ENCODE data around the gene TTYH3.

The TTYH3 gene

DNA sequence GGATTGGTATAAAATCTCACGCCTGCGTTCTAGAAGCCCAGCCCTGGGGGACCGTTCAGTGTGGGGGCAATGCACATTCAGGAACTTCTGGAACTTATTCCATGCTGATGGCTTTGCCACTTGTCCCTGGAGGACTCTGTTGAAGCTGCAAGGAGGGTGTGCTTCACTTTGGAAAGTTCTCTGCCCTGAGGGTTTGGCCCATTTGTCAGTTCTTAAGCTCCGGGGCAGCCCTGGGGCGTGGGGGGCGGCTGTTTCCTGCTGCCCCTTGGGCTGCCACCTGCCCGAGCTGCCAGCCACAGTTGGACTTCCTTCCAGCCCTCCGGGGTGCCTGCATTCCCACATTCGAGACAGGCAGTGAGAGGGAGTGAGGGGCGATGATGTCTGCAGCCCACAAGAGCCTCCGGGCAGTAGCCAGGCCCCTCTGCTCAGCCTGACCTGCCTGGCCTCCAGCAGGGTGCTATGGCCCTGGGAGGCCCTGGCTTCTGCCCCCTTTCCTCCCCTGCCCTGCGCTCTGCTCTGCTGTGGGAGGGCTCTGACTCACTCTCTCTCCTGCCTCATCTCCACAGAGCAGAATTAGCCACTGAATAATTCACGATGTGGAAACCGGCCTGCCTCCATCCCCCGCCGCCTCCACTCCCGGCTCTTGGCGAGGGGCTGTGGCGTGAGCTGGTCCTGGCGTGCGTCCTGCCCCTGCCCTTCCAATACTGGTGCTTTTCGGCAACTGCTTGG, 1.9 kb downstream of the TTYH3 start:
- no peaks in the 10 kb centered on the region for H3K9me3 ChIP-seq (ENCODE audit: control insufficient read depth, low read depth, low read length)
- H3K27ac ChIP-seq (ENCODE audit: low read length), result no peak overlapping the region
- H3K4me1 ChIP-seq (ENCODE audit: control insufficient read depth, low read depth, low read length), result peaks cover 4% of the 10 kb centered on the region
- H3K36me3 ChIP-seq (ENCODE audit: control insufficient read depth, low read depth, low read length), result no peaks in the 10 kb centered on the region
- H3K27me3 ChIP-seq (ENCODE audit: control insufficient read depth, insufficient read depth, low read length), result no peaks in the 10 kb centered on the region
- peak overlapping the region; percentile 85 for H3K9ac ChIP-seq (ENCODE audit: low read length)
- peak overlapping the region; percentile 89 for H3K4me3 ChIP-seq (ENCODE audit: low read length)

- Histone ChIP-seq H3K4me3 (ENCODE audit: low read length) (peak overlapping the region; percentile 89), H3K27ac (ENCODE audit: low read length) (no peak overlapping the region), H3K9me3 (ENCODE audit: control insufficient read depth, low read depth, low read length) (no peaks in the 10 kb centered on the region), H3K36me3 (ENCODE audit: control insufficient read depth, low read depth, low read length) (no peaks in the 10 kb centered on the region), H3K27me3 (ENCODE audit: control insufficient read depth, insufficient read depth, low read length) (no peaks in the 10 kb centered on the region), H3K9ac (ENCODE audit: low read length) (no peak overlapping the region), H3K4me1 (ENCODE audit: control insufficient read depth, low read depth, low read length) (peaks cover 4% of the 10 kb centered on the region)
Observed at GRCh38 chr7:2634267-2635145, 2.7 kb downstream of the TTYH3 start.

DNA sequence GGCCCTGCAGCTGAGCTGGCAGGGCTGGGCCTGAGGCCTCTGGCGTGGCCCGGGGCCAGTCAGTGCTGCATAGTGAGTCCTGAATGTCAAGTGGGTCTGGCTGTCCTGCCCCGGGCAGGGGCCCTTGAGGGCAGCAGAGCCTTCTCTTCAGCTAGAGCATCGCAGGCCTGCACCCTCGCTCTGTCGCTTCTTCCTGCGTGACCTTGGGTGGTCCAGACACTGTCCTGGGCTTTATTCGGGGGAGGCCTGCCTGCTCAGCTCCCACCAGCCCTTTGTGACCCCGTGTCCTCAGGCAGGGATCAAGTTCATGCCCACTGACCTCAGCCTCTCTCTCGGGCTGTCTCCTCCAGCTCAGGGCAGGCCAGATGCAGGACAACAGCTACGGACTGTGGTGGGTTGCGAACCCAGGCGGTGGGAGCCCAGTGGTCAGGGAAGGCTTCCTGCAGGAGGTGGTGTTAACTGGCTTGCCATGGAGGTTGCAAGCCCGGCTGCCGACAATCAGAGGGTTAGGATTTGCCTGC, 3.4 kb downstream of the TTYH3 start:
- no peak overlapping the region for H3K4me3 ChIP-seq (ENCODE audit: low read length)
- H3K9ac ChIP-seq (ENCODE audit: low read length), result no peak overlapping the region
- no peak overlapping the region for H3K27ac ChIP-seq (ENCODE audit: low read length)
- H3K9me3 ChIP-seq (ENCODE audit: control insufficient read depth, low read depth, low read length), result no peaks in the 10 kb centered on the region
- peaks cover 4% of the 10 kb centered on the region for H3K4me1 ChIP-seq (ENCODE audit: control insufficient read depth, low read depth, low read length)
- no peaks in the 10 kb centered on the region for H3K36me3 ChIP-seq (ENCODE audit: control insufficient read depth, low read depth, low read length)
- H3K27me3 ChIP-seq (ENCODE audit: control insufficient read depth, insufficient read depth, low read length), result no peaks in the 10 kb centered on the region

DNA sequence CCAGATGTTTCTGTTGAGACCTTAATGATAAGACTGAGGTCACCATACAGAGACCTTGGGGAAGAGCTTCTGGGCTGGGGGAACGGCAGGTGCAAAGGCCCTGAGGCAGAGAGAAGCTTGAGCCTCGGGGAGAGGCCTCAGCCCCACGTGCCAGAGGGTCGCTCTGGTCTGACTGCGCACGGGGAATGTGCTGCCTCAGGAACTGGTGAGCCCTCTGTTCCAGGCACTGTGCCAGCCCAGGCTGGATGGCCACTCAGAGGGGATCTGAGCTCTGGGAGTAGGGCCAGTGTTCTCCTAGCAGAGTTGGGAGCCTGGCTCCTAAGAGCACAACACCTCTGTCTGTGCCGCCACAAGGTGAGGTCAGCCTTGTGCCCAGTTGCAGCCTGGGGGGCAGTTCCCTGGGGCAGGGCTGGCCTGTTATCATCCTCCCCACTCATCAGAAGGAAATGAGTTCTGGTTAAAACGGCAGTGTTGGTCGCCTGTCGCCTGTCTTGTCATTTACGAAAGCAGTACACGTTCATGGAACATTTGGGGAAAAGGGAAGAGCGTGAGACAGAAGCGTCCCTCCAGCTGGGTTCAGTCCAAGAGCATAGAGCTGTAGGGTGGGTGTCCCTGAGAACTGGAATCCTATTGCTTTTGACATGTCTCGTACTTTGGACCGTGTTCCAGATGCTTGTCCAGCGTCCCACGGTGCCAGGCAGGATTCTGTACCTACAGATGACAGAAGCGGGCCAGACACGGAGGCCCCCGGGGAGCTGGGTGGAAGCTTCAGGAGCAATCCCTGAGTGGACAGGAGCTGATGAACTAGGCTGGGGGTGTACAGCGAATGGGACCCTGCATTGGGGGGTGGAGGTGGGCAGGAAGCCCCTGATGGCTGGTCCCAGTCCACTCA, 4.3 kb downstream of the TTYH3 start:
- H3K9me3 ChIP-seq (ENCODE audit: control insufficient read depth, low read depth, low read length), result no peaks in the 10 kb centered on the region
- no peak overlapping the region for H3K9ac ChIP-seq (ENCODE audit: low read length)
- no peaks in the 10 kb centered on the region for H3K27me3 ChIP-seq (ENCODE audit: control insufficient read depth, insufficient read depth, low read length)
- peaks cover 8% of the 10 kb centered on the region for H3K4me1 ChIP-seq (ENCODE audit: control insufficient read depth, low read depth, low read length)
- H3K36me3 ChIP-seq (ENCODE audit: control insufficient read depth, low read depth, low read length), result no peaks in the 10 kb centered on the region
- no peak overlapping the region for H3K27ac ChIP-seq (ENCODE audit: low read length)
- H3K4me3 ChIP-seq (ENCODE audit: low read length), result no peak overlapping the region

DNA sequence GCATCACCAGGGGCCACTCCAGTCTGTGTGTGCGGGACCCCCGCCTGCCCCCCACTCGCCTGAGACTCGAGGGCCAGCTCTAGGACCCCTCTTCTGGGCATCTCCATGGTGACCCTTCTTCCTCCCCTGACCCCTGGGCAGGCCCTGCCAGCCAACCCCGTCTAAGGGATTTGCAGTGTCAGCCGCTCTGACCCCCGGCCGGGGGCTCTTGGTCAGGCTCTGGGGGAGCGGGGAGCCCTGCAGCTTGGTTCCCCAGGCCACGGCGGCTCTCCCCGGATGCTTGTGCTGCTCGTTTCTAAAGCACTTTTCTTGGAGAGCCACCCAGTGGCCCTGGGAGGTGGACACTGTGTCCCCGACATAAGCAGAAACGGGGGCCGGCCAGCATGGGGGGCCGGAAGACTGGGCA, 5.3 kb downstream of the TTYH3 start:
- H3K4me1 ChIP-seq (ENCODE audit: control insufficient read depth, low read depth, low read length), result peaks cover 11% of the 10 kb centered on the region
- H3K36me3 ChIP-seq (ENCODE audit: control insufficient read depth, low read depth, low read length), result no peaks in the 10 kb centered on the region
- H3K4me3 ChIP-seq (ENCODE audit: low read length), result no peak overlapping the region
- no peaks in the 10 kb centered on the region for H3K9me3 ChIP-seq (ENCODE audit: control insufficient read depth, low read depth, low read length)
- H3K27me3 ChIP-seq (ENCODE audit: control insufficient read depth, insufficient read depth, low read length), result no peaks in the 10 kb centered on the region
- no peak overlapping the region for H3K27ac ChIP-seq (ENCODE audit: low read length)
- no peak overlapping the region for H3K9ac ChIP-seq (ENCODE audit: low read length)

- Histone ChIP-seq H3K9ac (ENCODE audit: low read length) (no peak overlapping the region), H3K27ac (ENCODE audit: low read length) (no peak overlapping the region), H3K36me3 (ENCODE audit: control insufficient read depth, low read depth, low read length) (no peaks in the 10 kb centered on the region), H3K4me1 (ENCODE audit: control insufficient read depth, low read depth, low read length) (peaks cover 11% of the 10 kb centered on the region), H3K9me3 (ENCODE audit: control insufficient read depth, low read depth, low read length) (no peaks in the 10 kb centered on the region), H3K4me3 (ENCODE audit: low read length) (no peak overlapping the region), H3K27me3 (ENCODE audit: control insufficient read depth, insufficient read depth, low read length) (no peaks in the 10 kb centered on the region)
Observed at GRCh38 chr7:2637505-2638223, 5.9 kb downstream of the TTYH3 start.

DNA sequence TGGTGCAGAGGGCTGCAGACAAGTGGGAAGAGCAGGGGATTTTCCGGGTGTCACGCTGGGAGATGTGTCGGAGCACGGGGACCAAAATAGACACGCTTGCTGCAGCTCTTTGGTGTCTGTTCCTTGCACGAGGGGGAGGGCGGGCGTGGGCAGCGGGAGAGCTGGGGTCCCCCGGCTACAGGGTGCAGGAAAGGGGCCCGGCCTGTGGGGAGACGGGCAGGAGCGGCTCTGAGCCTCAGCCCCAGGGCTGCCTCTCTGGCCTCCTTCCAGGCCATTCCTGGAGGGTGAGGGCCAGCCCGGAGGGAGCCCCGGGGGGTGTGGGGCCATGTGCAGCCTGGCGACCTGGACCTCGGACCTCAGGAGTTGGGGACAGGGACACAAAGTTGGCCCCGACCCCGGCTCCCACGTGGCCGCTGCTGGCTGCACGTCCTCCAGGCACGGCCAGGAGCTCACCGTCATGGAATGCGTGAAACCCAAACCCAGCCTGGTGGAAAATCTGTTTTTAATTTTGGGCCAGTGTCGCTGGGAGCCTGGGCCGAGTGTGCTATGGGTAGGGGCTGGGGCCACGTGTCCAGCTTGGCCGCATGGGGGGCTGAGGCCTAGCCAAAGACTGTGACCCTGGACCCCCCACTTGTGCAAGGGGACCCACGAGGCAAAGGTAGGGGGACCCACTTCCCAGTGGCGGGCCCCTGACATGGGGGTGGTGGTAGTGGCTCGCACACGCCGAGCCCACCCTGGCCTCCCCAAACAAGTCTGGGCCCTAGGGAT, 6.6 kb downstream of the TTYH3 start:
- Histone ChIP-seq H3K27ac (ENCODE audit: low read length) (no peak overlapping the region), H3K36me3 (ENCODE audit: control insufficient read depth, low read depth, low read length) (no peaks in the 10 kb centered on the region), H3K4me3 (ENCODE audit: low read length) (no peak overlapping the region), H3K9ac (ENCODE audit: low read length) (no peak overlapping the region), H3K27me3 (ENCODE audit: control insufficient read depth, insufficient read depth, low read length) (no peaks in the 10 kb centered on the region), H3K9me3 (ENCODE audit: control insufficient read depth, low read depth, low read length) (no peaks in the 10 kb centered on the region), H3K4me1 (ENCODE audit: control insufficient read depth, low read depth, low read length) (peaks cover 11% of the 10 kb centered on the region)

DNA sequence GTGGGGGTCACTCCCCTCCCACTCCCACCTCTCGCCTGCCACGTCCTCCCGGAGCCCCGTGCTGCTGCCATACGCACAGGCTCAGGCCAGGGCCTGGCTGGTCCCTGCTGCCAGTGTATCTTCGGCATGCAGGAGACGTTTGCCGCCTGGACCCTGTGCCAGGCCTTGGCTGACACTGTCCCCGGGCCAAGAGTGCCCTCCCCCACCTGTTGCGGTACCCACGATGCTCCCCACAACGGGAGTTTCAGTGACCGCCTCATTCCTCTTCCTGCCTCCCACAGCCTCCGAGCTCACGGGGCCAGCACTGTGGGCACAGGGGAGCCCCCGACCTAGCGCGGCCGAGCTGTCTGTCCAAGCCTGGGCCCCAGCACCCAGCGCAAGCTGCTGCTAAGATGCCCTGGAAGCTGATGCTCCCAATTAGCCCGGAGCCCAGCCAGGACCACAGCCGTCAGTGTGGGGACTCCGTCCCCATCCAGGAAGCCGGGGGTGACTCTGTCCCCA, 7.4 kb downstream of the TTYH3 start:
- Histone ChIP-seq H3K27ac (ENCODE audit: low read length) (no peak overlapping the region), H3K4me3 (ENCODE audit: low read length) (no peak overlapping the region)

DNA sequence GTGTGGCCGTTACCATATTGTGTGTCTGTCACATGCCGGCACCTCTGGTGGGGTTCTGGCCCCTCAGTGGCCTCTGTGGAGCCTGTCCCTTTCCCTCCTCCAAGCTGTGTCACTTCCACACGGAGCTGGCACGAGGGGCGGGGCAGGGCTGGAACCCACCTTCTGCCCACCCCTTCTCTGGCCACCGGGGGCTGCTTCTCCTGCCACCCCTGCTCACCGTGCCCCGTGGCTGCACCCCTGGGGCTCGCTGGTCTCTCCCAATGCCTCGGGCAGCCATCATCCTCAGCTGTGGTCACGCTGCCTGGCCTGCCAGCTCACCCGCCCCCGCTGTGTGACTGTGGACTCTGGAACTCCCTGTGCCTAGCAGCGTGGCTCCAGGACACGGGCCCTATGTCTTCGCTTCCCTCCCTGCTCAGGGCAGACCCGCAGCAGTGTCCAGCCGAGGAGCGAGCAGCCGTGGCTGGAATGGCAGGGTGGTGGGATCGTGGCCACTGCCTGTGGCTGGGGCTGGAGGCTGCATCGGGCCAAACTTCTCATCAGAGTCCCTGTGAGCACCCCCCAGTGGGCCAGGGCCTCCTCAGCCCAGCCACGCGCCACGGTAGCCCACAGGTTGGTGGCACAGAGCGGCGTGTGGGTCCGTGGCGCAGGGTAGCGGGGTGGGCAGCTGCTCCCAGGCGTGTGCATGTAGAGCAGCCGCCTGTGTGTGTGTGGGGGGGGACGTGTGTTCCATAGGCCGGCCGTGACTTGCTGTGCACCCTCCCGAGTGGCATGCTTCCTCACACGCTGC, 8.1 kb downstream of the TTYH3 start:
- no peak overlapping the region for H3K4me3 ChIP-seq (ENCODE audit: low read length)
- H3K9ac ChIP-seq (ENCODE audit: low read length), result no peak overlapping the region
- H3K27ac ChIP-seq (ENCODE audit: low read length), result no peak overlapping the region
- H3K9me3 ChIP-seq (ENCODE audit: control insufficient read depth, low read depth, low read length), result no peaks in the 10 kb centered on the region
- no peaks in the 10 kb centered on the region for H3K27me3 ChIP-seq (ENCODE audit: control insufficient read depth, insufficient read depth, low read length)
- H3K4me1 ChIP-seq (ENCODE audit: control insufficient read depth, low read depth, low read length), result peaks cover 16% of the 10 kb centered on the region
- H3K36me3 ChIP-seq (ENCODE audit: control insufficient read depth, low read depth, low read length), result no peaks in the 10 kb centered on the region

More for the DNA sequence above, 7.4 kb downstream of the TTYH3 start:
- H3K36me3 ChIP-seq (ENCODE audit: control insufficient read depth, low read depth, low read length), result no peaks in the 10 kb centered on the region
- peaks cover 14% of the 10 kb centered on the region for H3K4me1 ChIP-seq (ENCODE audit: control insufficient read depth, low read depth, low read length)
- no peak overlapping the region for H3K9ac ChIP-seq (ENCODE audit: low read length)
- no peaks in the 10 kb centered on the region for H3K9me3 ChIP-seq (ENCODE audit: control insufficient read depth, low read depth, low read length)
- no peaks in the 10 kb centered on the region for H3K27me3 ChIP-seq (ENCODE audit: control insufficient read depth, insufficient read depth, low read length)

- H3K4me3 ChIP-seq (ENCODE audit: low read length), result no peak overlapping the region
Observed at GRCh38 chr7:2640482-2640830, 8.7 kb downstream of the TTYH3 start.

More at GRCh38 chr7:2640482-2640830, 8.7 kb downstream of the TTYH3 start:
- Histone ChIP-seq H3K9ac (ENCODE audit: low read length) (peak overlapping the region; percentile 51), H3K9me3 (ENCODE audit: control insufficient read depth, low read depth, low read length) (no peaks in the 10 kb centered on the region), H3K4me1 (ENCODE audit: control insufficient read depth, low read depth, low read length) (peaks cover 22% of the 10 kb centered on the region), H3K27ac (ENCODE audit: low read length) (no peak overlapping the region), H3K27me3 (ENCODE audit: control insufficient read depth, insufficient read depth, low read length) (no peaks in the 10 kb centered on the region), H3K36me3 (ENCODE audit: control insufficient read depth, low read depth, low read length) (no peaks in the 10 kb centered on the region)
